Measurements from ENCODE around the gene PRKCH.

The PRKCH gene

DNA sequence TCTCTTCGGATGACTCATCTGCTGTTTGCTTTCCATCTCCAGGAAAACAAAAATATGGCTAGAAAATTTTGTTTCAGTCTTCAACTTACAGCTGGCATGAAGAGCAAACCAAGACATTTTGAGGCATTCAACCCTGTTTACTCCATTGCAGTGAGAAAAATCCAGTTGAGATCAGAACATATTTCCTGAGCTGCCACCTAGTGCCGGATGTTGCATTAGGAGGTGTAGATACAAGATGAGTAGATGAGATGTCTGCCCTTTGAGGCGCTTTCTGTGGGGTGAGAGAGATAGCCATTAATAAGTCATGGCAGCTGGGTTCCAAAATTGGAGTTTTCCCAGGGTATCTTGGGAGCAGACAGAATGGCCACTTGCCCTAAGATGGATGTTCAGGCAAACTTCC lies 171.1 kb downstream of the PRKCH start:
- no peak for DNase-seq (ENCODE audit: low spot score)

DNA sequence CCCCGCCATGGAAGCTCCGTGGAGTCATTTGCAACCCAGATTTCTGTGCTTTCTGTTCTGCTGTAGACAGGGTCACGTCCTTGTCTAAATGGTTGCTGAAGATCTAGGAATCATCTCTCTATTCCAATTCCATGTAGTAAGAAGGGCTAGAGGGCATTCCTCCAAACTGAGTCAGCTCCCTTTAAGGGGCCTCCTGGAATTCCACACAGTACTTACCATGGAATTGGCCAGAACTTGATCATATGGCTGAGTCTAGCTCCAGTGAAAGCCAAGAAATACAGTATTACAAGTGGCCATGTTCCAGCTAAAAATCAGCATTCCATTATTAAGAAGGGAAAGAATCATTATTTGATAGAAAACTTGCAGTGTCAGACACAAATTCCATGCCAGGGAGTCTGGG lies 171.9 kb downstream of the PRKCH start:
- DNase-seq (ENCODE audit: low spot score), result no peak

DNA sequence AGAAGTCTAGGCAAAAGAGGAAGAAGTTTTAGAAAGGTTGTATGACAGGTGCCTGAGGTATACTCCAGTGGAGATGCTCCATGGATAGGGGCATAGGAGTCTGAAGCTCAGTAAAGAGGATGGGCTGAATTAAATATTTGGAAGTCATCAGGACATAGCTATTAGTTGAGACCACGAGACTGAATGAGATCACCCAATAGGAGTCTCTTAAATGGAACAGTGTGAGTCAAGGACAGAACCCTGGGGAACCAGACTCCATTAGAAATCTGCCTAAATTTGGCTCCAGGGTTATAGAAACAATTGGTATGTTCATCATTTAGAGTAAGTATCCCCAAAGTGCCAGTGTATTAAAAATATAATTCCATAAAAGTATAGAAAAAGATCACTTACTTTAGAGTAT lies 172.6 kb downstream of the PRKCH start:
- DNase-seq (ENCODE audit: low spot score), result no peak

DNA sequence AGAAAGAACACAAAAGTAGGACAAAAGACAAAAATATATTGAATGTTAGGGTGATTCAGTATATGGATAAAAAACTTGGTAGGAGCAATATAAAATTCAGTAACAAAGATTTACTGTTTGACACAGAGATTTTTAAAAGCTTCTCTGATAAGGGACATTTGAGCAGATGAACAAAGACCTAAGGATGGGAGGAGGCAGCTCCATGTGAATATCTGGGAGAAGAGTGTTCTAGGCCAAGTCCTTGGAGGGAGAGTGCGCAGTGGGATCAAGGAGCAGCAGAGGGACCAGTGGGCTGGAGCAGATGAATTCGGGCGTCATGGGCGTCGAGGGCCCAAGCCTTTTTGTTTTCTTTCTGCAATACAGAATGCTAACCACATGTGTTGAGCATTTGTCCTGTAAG lies 174.4 kb downstream of the PRKCH start:
- DNase-seq (ENCODE audit: low spot score), result no peak

DNA sequence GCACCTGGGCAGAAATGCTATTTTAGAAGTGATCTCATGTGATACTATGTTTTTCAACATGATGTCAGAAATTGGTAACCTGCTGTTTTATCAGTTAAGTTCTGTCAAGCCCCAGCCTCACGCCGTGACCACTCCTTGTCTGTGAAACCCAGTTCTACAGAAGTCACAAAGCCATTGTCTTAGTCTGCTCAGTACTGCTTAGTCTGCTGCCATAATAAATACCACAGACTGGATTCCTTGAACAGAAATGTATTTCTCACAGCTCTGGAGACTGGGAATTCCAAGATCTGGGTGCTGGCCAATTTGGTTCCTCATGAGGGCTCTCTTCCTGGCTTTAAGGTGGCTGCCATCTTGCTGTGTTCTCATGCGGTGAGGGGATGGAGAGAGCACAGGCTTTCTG lies 176.9 kb downstream of the PRKCH start:
- DNase-seq (ENCODE audit: low spot score), result no peak

DNA sequence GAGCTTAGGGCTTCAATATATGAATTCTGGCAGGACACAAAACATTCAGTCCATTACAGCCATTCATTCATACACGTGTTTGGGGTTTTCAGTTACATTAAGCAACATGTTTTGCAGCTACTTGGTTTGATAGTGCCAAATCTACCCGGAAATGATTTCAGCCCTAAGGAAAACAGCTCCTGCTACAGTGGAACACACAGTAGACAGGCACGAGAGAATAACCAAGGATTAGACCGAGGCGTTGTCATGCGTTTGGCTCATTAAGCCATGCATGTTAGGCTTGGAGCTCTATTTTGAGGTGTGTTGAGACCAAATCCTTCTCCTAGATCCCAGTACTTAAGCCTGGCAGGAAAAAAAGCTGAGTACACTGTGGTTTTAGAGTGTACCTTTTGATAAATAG lies 177.4 kb downstream of the PRKCH start:
- no peak for DNase-seq (ENCODE audit: low spot score)

DNA sequence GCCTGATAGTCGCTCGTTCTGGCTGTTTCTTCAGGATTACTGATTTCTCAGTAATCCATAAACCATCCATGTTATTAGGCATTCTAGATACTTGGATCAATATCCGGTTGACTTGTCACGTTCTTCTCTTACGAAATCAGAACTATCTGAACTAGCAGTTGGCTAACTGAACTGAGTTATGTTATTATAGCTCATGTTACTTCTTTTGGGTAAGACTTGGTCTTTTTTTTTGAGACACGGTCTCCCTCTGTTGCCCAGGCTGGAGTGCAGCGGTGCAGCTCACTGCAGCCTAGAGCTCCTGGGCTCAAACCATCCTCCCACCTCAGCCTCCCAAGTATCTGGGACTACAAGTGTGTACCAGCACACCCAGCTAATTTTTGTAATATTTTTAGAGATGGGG lies 178.6 kb downstream of the PRKCH start:
- DNase-seq (ENCODE audit: low spot score), result no peak

DNA sequence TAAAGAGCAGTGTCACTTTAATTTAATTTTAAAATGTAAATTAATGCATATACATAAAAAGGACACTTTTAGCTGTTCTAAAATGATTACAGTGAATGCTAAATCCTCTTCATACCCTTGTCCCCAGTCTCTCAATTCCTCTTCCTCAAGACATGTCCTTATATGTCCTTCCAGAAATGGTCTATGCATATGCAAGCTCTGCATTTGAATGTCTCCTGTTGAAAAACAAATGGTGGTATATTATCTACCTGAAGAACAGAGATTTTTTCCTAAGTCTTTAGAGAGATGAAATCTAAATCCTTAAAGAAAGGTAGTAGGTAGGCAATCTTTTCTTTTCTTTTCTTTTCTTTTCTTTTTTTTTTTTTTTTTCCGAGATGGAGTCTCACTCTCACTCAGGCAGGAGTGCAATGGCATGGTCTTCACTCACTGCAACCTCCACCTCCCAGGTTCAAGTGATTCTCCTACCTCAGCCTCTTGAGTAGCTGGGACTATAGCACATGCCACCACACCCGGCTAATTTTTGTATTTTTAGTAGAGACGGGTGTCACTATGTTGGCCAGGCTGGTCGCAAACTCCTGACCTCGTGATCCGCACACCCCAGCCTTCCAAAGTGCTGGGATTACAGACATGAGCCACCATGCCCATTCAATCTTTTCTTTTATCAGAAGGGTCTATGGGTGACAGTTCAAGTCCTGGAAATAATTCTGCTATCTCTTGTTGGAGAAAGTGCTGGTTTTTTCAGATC lies 180.5 kb downstream of the PRKCH start:
- no peak for DNase-seq (ENCODE audit: low spot score)

DNA sequence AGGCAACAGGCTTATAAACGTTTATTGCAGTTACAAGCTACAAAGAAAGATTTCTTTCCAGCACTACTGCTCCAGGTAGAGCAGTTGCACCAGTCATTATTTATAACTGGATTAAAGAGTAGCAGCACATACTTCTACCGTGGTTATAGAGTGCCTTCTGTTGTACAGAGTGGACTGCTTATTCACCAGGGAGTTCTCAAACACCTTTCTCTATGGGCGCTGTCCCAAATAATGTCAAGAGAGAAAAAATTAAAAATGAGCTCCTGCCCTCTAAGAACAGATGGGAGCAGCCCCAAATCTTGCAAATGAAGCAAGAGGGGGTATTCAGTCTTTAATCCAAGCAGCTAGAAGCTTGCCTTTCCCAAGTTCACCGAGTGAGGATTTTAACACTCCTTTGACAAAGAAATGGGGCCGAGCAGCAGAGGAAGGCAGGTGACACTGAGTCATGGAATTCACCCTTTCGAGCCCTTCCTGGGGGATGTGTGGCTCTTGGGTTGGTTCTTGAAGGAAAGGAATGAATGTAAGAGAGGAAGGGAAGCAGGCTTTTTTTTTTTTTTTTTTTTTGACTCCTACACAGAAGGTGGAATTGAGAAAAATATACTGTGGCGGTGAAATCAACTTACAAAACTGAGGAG lies 181.2 kb downstream of the PRKCH start:
- DNase-seq (ENCODE audit: low spot score), result no peak

DNA sequence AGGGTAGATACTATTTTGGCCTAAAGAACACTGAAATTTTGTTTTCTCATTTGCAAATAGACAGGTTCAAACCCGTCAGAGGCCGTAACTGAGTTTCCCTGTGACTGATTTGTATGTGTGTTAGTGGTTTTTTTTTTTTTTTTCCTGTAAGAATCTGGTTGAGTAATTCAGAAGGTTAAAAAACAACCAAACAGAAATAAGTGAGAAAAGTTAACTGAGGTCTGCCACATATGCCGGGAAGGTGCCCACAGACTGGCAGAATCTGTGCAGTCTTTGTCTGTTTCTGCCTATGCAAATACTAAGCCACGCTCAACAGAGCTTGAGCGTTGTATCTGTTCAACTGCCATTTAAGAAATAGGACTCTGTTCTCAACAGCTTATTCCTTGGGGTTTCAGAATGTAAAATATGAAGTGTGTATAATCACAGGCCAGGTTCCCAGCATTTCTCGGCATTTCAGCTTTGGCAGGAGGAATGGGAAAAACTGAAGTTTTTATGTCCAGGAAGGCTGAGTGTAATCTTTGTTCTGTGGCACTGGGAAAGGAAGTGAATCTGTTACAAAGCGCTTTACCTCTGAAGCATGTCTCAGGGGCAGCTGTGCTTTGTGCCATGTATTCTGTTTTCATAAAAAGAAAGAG lies 181.9 kb downstream of the PRKCH start:
- no peak for DNase-seq (ENCODE audit: low spot score)

DNA sequence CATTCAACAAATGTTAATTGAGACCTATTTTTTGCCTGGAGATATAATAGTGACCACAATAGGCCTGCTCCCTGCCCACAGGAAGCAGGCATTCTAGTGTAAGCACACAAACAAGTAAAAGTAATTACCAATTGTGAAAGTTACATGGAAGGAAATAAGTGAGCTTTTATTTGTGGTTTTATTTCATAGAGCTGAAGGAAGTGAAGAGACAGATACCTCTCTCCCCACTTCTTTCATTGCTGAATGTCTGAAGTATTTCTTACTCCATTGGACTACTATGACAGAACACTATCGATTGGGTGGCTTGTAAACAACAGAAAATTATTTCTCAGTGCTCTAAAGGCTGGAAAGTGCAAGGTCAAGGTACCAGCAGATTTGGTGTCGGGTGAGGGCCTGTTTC lies 183.5 kb downstream of the PRKCH start:
- DNase-seq (ENCODE audit: low spot score), result no peak

DNA sequence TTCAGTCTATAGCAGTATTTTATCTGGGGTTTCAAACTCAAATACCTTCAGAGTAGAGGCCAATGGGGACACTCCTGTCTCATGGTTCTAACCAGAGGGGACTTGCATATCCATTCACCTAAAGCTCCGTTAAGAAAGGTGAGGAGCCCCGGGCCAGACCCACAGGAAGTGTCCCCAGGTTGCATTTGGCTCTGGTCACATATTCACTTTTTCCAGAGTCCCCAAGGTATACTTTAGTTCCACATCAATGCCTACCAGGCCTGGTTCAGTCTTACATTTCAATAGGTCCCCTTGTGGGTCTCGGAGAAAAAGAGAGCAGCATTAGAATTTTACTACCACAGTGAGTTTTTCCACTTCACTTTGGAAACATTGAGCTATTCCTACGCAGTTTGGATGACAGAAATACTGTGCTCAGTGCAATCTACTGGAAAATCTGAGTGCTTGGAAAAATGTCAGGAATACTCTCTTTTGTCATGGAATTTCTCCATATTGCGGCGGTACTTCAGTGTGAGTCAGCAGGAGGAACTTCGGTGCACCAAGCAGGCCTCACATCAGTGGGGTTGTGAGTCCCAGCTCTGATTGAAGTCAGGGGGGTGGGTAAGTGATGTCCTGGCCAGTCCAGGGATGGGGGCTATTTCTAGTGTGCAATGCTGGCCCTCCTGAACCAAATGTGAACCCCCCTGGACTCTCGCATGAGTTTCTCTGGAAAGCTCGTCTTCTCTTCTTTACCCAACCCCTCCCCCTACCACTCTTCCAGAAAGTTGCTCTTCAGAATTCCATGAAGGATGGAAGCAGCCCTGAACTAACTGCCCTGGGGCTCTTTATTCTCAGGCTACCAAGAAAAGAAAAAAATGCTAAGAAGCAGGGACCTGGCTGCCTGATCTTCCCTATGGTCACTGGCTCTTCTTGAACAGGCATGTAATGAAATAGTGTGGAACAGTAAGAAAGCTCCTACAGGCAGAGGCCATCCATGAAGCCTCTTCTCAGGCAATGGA lies 184.7 kb downstream of the PRKCH start:
- DNase-seq (ENCODE audit: low spot score), result no peak

DNA sequence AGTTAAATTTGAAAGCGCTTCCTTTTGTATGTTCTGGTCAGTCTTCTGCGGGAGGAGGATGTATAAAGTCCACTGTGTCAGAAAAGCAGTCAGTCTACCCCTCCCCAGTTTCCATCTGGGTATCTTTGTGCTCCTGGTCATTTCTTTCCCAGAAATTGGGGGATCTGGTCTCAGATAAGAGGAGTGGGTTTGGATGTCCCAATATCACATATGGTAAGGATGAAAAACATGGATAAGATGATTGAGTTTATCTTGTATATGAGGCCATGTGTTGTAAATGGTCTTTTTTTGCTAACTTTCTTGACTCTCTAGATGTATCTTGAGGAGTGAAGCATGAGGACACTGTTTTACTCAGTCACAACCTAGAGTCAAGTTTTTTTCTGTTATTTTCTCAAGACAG lies 187.1 kb downstream of the PRKCH start:
- DNase-seq (ENCODE audit: low spot score), result no peak

DNA sequence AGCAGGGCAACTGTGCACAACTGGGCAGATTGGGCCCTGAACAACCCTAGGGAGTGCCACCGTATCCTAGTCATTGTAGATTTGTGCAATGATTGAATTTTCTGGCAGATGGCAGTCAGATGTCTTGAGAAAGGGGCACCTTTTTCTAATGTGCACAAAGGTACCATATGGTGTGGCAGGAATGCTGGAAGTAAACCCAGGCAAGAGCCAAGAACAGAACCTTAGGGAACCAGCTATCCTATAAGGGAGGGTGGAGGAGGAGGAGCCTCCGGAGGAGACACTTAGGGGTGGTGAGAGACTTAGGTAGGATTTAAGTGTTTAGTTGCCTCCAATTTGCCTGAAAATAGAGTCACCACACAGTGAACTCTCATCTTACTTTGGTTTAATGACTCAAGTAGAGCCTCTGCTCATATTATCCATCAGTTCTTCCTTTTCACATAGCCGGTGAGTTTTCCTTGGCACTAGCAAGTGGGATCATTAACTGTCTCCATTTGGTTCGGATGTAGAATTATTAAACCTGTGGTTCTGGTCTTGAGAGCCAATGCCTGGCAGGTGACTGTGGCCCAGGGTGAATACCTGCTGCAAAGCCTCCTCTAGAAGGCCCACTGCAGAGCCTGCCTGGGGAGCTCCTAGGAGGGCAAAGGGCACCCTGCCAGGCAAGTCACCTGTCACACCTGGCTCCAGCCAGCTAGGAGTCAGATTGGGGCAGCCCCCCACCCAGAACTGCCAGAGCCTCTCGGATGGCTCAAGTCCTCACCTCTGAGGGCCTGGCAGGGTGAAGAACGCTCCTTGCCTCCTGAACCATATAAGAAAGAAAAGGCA lies 189.6 kb downstream of the PRKCH start:
- no peak for DNase-seq (ENCODE audit: low spot score)

DNA sequence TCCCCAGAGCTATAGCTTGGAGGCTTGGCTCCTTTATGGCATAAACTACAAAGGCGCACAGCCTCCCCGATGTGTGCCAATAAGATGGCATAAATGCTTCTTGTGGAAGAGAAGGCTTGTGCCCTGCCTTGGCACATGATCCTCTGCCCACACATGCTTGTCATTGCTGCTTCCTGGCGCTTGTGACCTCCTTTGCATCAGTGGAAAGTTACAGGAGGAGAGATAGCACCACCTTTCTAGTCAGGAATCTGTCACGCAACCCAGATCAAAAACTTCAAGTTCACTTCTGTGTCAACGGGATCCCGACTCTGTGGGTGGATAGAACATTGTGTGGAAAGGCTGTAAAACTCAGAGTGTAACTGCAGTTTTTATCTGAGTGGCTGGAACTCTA lies 190.2 kb downstream of the PRKCH start:
- DNase-seq (ENCODE audit: low spot score), result no peak

DNA sequence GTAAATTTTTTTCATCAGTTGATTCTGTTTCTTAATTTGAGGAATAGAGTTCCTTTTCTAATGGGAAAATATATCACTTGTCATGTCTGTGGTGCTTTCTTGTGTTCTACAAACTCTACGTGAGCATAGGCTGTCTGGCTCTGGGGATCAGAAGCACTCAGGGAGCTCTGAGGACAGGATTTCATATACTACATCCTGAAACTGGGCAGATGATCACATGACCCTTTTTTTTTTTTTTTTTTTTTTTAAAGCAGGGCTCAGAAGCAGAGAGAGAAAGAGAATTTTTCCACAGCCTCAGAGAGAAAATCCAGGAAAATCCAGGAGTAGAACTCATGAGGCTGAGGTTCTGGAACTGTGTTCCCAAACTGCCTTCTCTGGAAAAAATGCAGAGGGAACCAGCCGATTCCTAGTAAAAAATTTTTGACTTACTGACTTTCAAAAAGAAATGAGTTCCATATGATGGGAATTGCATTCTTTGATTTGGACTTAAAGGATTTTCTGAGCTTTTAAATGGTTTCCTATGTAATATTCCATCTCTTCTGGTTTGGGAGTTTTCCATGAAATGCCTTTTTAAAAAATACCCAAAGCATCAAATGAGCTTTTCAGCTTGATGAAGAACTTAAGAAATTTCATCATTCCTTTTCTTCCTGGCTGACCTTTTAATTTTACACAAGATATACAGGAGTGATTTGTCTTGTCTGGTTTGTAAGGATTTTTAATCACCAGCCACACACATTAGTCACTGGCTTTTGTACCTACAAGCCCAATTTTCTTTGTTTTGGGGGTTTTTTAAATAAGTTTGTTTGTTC lies 190.9 kb downstream of the PRKCH start:
- no peak for DNase-seq (ENCODE audit: low spot score)

DNA sequence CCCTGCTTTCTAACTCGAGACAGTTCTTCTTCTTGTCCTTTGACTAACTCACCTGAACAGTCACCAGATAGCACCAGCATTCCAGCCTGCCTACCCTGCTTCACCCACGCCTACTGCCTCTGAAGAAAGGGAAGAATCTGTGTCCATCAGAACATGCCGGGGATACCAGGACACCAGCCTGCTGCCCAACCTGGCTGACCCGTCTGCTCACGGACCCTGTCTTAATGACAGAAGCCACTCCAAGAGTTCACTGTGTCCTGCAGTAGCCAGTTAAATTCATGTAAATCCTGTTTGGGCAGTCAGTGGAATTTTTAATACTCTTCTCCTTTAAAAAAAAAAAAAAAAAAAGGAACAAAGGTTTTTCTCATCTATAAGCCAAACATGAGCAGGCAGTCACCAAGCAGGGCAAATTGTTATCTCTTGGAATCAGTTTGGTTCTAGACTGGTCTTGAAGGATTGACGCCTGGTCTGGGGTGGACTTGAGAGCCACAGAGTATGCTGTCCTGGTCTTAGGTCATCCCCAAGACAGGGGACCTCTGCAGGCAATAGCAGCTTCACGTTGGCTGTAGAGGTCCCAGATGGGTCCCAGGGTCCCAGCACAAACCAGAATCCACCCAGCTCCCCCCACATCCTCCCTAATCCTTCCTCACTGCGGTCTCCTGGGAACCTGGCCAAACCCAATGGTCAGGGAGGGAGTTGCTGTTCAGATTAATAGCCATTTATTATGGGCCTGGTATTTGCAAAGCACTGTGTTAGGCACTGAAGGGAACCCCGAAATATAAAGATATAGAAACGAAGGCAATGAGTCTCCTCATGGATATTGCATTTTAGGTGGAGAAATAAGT lies 192.8 kb downstream of the PRKCH start:
- DNase-seq (ENCODE audit: low spot score), result no peak

DNA sequence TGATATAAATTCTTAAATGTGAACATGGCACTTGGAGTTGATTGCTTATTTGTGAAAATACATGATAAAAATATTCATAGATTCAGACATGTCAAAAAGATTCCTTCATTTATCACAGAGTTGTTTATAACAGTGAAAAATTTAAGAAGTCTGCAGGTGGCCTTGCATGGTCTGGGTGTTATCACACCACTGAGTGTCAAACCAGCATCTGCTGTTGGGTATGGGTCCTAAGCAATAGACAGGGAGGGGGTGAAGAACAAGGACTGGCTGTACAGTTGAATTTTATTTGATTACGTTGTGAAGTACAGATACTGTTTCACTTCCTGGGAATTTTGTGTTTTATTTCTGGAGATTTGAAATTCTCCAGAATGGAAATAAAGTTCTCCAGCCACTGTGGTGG lies 193.5 kb downstream of the PRKCH start:
- no peak for DNase-seq (ENCODE audit: low spot score)

DNA sequence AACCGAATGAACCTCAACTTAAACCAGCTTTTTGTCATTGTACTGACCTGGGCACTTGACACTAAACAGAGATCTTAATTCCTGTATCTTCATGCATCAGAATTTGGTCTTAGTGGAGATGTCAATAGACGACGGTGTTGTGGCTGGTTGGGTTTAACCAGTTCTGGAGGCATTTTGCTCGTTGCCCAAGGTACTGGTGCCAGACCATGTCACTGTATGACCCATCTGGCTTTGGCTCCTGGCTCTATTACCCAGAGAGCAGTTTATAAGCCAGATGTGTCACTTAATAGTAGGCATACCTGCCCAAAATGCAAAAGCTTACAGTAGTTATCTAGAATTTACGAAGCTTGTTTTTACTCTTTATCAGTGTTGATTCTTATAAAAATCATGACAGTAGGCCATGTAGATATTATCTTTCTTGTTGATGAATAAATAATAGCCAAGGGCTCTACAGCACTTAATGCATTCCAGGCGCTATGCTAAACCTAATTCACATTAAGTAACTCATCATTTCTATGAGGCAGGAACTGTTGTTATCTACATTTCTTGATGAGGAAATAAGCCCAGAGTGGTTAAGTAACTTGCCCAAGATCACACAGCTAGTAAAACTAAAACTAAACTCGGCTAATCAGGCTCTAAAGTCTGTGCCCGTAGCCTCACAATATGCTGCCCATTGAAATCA lies 194.2 kb downstream of the PRKCH start:
- DNase-seq (ENCODE audit: low spot score), result no peak

Data from left forelimb (tissue), 1 donor.